Measurements from ENCODE around the gene CDC14A.

DNA sequence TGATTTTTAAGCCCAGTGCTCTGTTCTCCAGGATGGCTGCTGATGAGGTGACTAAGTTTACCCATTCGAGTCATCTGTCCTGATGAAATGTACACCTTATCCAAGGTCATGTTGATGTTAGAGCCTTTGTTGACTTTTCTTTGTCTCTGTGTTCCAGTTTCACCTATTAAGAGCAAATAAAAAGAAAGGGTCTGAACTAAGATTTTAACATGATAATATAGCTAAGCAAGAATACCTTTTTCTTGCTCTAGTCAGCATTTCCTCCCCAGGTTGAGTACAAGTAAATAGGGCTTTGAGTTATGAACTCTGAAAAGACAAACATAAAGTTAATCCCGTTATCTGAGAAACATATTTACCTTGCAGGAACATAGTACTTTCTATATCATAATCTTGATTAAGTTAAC lies 133.6 kb downstream of the CDC14A start:
- TF ChIP-seq GATA3 (IDR thresholded peaks at IDR 0.05; ENCODE audit: low read depth, low read length) (no peak), GATA2 (IDR thresholded peaks at IDR 0.05; ENCODE audit: low read depth, low read length) (no peak)

All from SH-SY5Y (cell line).